Thymus (tissue), 11 donors: ENCODE results near the gene AGPAT3. TPM values are rescaled to one million over a fixed set of nuclear protein-coding genes. Genes with fewer than 3 reads are reported as not detected.

ENCODE experiments used
- DNase-seq, 9 donors: peaks; one replicate each; pipeline ENCODE4 v3.0.0-alpha.2; 2013; ENCODE audit warnings: low spot score in 9 of 9, low read depth in 6 of 9, missing footprints in 1 of 9
- H3K27ac ChIP-seq, 2 donors: one replicate each; pipeline ENCODE4 v1.5.1; 2013; ENCODE audit warnings: control low read depth in 1 of 2, low read depth in 1 of 2, low read length in 1 of 2, mild to moderate bottlenecking in 1 of 2, moderate library complexity in 1 of 2
- H3K27me3 ChIP-seq, 2 donors: one replicate each; pipeline ENCODE4 v1.5.1; 2013; ENCODE audit warnings: low read length in 1 of 2; ENCODE audit not compliant: control insufficient read depth in 2 of 2, insufficient read depth in 1 of 2
- H3K36me3 ChIP-seq, 2 donors: one replicate each; pipeline ENCODE4 v1.5.1; 2013; ENCODE audit warnings: low read length in 1 of 2, mild to moderate bottlenecking in 1 of 2, moderate library complexity in 1 of 2; ENCODE audit not compliant: control insufficient read depth in 2 of 2, insufficient read depth in 2 of 2
- H3K4me1 ChIP-seq, 2 donors: one replicate each; pipeline ENCODE4 v1.5.1; 2013; ENCODE audit warnings: low read length in 2 of 2; ENCODE audit not compliant: control insufficient read depth in 2 of 2, insufficient read depth in 2 of 2
- H3K4me3 ChIP-seq, 2 donors: one replicate each; pipeline ENCODE4 v1.5.1; 2013; ENCODE audit warnings: low read length in 2 of 2, control low read depth in 1 of 2, mild to moderate bottlenecking in 1 of 2
- H3K9me3 ChIP-seq, 2 donors: one replicate each; pipeline ENCODE4 v1.5.1; 2013; ENCODE audit warnings: low read length in 1 of 2, mild to moderate bottlenecking in 1 of 2; ENCODE audit not compliant: control insufficient read depth in 2 of 2, insufficient read depth in 1 of 2
- WGBS: extraction: QIAGEN DNeasy Blood & Tissue Kit; methylation state at CpG from one replicate; pipeline ENCODE4 v1.1.7; 2013; 5-methylcytosine and 5-hydroxymethylcytosine counted together
- polyA plus RNA-seq: library from polyadenylated mRNA; stranded (reverse); fragments of 200-250 nt; gene quantifications from one replicate; pipeline ENCODE4 v1.2.3, GENCODE V29; 2013
- total RNA-seq: library from RNA; stranded (reverse); fragments of 120-200 nt; gene quantifications from one replicate; pipeline ENCODE4 v1.2.4, GENCODE V29; 2013
- donor health status: healthy.

The AGPAT3 gene
- total and polyA plus RNA-seq, 2 donors = 16.2 to 19.8 TPM

GRCh38 chr21:43971201-43971991 is 106.4 kb downstream of the AGPAT3 start:
- no peak overlapping the region for H3K27ac ChIP-seq

GRCh38 chr21:43971992-43972255 is 106.9 kb downstream of the AGPAT3 start:
- no peak overlapping the region for H3K27ac ChIP-seq
- peaks cover 0 to 16% of the 10 kb centered on the region in 2 donors for H3K4me1 ChIP-seq
- no peak for DNase-seq
- no peaks in the 10 kb centered on the region for H3K27me3 ChIP-seq
- H3K36me3 ChIP-seq = peaks cover 37 to 41% of the 10 kb centered on the region in 2 donors
- H3K9me3 ChIP-seq = no peaks in the 10 kb centered on the region
- H3K4me3 ChIP-seq = no peak overlapping the region
- WGBS = 99% methylated on average over 11 of the region's 11 CpGs

More at GRCh38 chr21:43971201-43971991, 106.4 kb downstream of the AGPAT3 start:
- WGBS = 96% methylated on average over 29 of the region's 29 CpGs
- Histone ChIP-seq H3K9me3 (no peaks in the 10 kb centered on the region), H3K36me3 (peaks cover 39 to 43% of the 10 kb centered on the region in 2 donors), H3K27me3 (no peaks in the 10 kb centered on the region), H3K4me3 (no peak overlapping the region), H3K4me1 (peaks cover 0 to 16% of the 10 kb centered on the region in 2 donors)
- no peak for DNase-seq

- H3K4me3 ChIP-seq = no peak overlapping the region
- H3K36me3 ChIP-seq = peaks cover 38 to 39% of the 10 kb centered on the region in 2 donors
Observed at GRCh38 chr21:43972850-43973633, 108.0 kb downstream of the AGPAT3 start.

DNA sequence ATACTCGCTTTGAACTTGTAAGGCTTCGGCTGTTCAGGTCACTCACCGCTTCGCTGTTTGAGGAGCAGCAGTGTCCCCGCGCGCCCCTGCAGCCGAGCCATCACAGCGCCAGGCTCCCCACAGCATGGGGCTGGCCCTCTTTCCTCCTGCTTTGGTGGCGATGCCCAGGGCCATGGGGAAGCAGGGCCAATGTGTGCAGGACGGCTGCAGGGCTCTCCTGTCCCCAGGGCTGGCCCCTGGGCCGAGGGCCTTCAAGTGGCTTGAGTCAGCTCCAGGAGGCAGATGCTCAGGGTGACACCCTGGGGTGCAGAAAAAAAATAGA is 108.6 kb downstream of the AGPAT3 start:
- Histone ChIP-seq H3K4me1 (peaks cover 0 to 12% of the 10 kb centered on the region in 2 donors), H3K4me3 (no peak overlapping the region), H3K27me3 (no peaks in the 10 kb centered on the region), H3K9me3 (no peaks in the 10 kb centered on the region), H3K36me3 (peaks cover 39 to 40% of the 10 kb centered on the region in 2 donors), H3K27ac (no peak overlapping the region)
- DNase-seq = no peak
- WGBS = 89% methylated on average over 12 of the region's 12 CpGs

More at GRCh38 chr21:43972850-43973633, 108.0 kb downstream of the AGPAT3 start:
- Histone ChIP-seq H3K27ac (no peak overlapping the region), H3K9me3 (no peaks in the 10 kb centered on the region), H3K4me1 (peaks cover 0 to 12% of the 10 kb centered on the region in 2 donors), H3K27me3 (no peaks in the 10 kb centered on the region)
- 93% methylated on average over 29 of the region's 29 CpGs for WGBS
- no peak for DNase-seq

GRCh38 chr21:43974791-43975468 is 109.9 kb downstream of the AGPAT3 start:
- H3K4me3 ChIP-seq = no peak overlapping the region
- WGBS = 96% methylated on average over 16 of the region's 16 CpGs
- H3K4me1 ChIP-seq = peaks cover 0 to 12% of the 10 kb centered on the region in 2 donors
- H3K27me3 ChIP-seq = no peaks in the 10 kb centered on the region
- no peak for DNase-seq
- H3K27ac ChIP-seq = peak overlapping the region in 1 of 2 donors; percentile 37
- H3K9me3 ChIP-seq = no peaks in the 10 kb centered on the region
- peaks cover 29 to 38% of the 10 kb centered on the region in 2 donors for H3K36me3 ChIP-seq

DNA sequence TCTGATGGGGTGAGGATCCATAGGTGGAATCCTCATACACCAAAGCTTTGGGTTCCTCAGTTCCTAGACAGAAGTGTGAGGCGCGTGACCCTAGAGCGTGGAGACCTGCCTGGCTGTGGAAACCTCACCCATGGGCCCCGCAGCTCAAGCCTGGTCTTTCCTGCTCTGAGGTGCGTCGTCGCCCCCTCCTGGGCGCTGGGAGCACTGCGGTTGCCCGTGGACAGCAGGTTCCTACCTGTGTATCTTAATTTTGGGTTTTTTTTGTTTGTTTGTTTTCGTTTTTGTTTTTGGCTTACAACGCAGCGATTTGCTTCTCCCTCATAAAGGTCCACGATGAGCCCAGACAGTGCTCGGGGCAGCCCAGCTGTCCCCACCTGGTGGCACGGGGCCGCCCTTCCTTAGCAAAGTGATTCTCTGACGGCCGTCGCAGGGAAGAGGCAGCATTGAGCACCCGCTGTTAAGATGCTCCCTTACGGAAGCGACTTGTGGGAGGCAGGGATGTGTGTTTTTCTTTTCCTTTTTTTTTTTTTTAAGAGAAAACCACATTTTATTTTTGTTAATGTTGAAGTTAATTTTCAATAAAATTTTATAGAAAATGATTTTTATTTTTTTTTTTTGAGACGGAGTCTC is 110.6 kb downstream of the AGPAT3 start:
- peaks cover 22 to 33% of the 10 kb centered on the region in 2 donors for H3K36me3 ChIP-seq
- WGBS = 44% methylated on average over 24 of the region's 24 CpGs
- DNase-seq = peak; percentile 40 to 85 (median 66)

GRCh38 chr21:43976661-43977060 is 111.6 kb downstream of the AGPAT3 start:
- no peak overlapping the region for H3K4me3 ChIP-seq
- H3K9me3 ChIP-seq = no peaks in the 10 kb centered on the region
- H3K27ac ChIP-seq = no peak overlapping the region
- no peak for DNase-seq
- H3K4me1 ChIP-seq = peaks cover 0 to 22% of the 10 kb centered on the region in 2 donors
- no peaks in the 10 kb centered on the region for H3K27me3 ChIP-seq
- H3K36me3 ChIP-seq = peaks cover 23 to 31% of the 10 kb centered on the region in 2 donors
- WGBS = 97% methylated on average over 9 of the region's 9 CpGs

More for the DNA sequence above, 110.6 kb downstream of the AGPAT3 start:
- no peaks in the 10 kb centered on the region for H3K9me3 ChIP-seq
- H3K27ac ChIP-seq = no peak overlapping the region
- H3K27me3 ChIP-seq = no peaks in the 10 kb centered on the region
- H3K4me3 ChIP-seq = no peak overlapping the region
- H3K4me1 ChIP-seq = peaks cover 0 to 17% of the 10 kb centered on the region in 2 donors

- over 99% methylated on average over 10 of the region's 10 CpGs for WGBS
- no peak for DNase-seq
- Histone ChIP-seq H3K4me3 (no peak overlapping the region), H3K4me1 (peaks cover 0 to 22% of the 10 kb centered on the region in 2 donors), H3K27me3 (no peaks in the 10 kb centered on the region), H3K36me3 (peaks cover 31 to 33% of the 10 kb centered on the region in 2 donors), H3K9me3 (peaks cover 0 to under 1% of the 10 kb centered on the region in 2 donors), H3K27ac (no peak overlapping the region)
Observed at GRCh38 chr21:43978060-43978459, 113.0 kb downstream of the AGPAT3 start.
